NCI-H226 (cell line): ENCODE results near the gene SH3TC1.
A peak's percentile ranks its signal among the peaks of the same experiment; 100 is the strongest.

Experiments used
- DNase-seq: peaks from one replicate; pipeline ENCODE4 v3.0.0-alpha.2; 2015

Gene SH3TC1

DNA sequence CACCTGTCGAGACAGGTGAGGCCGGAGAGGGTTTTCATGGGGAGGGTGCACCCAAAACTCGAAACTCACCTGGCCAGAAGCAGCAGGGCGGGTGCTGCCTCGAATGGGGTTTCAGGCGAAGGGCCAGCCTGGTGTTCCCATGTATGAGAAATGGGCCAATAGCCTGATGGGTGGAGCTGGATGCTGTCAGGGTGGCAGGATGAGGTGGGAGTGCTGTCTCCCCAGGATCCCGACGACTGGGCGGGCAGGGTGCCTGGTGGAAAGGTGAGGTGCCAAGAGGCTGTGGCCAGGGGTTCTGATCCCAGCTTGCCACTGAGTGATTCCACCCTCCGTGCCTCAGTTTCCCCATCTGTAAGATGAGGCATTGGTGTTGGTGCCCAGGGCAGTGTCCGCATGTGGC lies 16.8 kb upstream of the SH3TC1 start:
- DNase-seq: no peak

DNA sequence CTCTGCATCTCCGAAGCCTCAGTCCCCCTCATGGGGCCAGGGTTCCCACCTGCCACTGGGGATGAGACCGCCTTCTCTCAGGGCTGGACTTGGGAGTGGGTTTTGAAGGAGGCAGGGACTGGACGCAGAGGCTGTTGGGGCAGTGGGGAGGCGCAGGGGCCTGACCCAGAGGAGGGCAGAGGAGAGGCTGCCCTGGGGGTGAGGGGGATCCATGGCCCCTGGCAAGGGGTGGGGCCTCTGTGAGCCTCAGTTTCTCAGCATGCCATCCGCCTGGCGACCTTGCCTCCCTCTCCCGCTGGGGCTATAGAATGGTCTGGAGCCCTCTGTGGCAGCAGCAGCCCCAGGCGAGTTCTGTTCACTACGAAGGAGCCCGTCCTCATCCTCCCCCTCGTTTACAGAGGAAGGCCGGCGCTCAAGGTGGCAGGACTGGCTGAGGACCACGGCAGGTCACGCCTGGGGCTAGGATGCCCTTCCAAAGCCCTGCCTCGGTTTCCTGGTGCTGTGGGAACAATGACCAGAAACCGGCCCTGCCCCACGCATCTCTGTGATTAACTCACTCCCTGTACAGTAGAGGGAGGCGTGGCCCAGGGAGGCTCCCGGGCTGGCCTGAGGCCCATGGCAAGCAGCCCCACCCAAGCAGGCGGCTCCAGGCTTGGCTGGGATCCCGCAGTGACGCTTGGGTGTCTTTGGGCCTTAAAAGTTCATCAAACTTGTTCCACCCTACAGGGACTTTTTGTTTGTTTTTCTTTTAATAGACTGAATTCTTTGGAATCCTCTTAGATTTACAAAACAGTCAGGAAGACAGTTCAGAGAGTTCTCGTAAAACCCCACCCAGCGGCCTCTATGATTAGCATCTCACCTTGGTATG lies 16.0 kb upstream of the SH3TC1 start:
- DNase-seq: peak; percentile 78

DNA sequence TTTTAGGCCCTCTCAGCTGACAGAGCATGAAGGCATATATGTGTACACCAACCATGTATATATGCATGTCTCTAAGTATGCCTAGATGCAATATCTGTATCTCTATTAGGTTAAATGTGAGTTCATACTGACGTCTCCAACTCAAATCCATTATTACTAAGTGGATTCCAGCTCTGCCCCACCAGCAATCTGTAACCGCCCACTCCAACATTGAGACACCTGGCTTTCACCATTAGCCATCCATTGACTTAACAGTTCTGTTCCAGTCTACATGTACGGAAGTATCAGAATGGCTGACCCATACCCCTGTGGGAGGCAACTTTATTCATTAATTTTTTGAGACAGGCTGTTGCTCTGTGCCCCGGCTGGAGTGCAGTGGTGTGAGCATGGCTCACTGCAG lies 15.0 kb upstream of the SH3TC1 start:
- DNase-seq: no peak

DNA sequence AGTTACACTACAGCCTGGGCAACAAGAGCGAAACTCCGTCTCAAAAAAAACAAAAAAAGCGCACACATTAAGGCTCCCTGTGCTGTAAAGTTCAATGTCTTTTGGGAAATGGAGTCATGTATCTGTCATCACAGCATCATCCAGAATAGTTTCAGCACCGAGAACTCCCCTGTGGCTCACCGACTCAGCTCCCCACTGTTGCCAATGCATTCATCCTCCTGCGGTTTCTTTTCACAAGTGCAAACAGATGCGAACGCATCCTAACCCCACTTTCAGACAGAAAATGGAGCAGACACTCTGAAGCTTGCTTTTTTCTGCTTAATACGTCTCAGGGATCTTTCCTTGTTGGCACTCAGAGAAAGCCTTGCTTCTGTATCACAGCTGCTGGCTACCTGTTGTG lies 13.8 kb upstream of the SH3TC1 start:
- DNase-seq: no peak

DNA sequence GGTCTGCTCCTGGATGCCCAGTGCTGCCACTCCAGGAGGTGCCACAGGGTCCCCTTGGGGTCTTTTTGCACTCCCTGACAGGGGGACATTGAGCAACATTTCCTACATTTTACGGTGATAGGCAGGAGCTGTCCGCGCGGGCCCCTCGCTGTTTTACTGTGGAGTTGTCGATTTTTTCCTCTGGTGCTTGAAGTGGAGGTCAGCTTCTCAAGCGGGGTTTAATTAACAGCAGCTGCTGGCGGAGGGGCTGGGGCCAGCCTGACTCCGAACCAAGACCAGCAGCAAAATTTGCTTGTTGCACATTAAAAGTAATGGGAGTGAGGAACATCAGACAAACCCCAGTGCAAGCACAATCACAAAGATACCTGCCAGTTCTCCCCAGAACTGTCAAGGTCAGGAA lies 13.2 kb upstream of the SH3TC1 start:
- no peak for DNase-seq

DNA sequence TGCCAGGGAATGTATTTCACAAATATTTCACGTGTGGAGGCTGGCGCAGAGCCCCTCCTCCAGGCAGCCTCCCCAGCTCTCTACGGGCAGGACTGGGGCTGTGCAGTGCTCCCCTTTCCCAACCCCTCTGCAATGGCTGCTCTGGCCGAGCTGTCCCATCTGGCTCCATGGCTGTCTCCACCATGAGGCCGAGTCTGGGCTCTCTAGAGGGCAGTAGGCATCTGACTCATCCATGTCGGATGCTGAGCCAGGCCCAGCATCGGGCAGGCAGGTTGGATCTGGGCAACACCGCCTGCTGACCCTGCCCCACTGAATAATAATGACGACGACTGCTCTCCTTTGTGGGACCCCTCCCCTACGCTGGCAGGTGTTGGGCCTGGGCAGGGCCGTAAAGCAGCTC lies 11.0 kb upstream of the SH3TC1 start:
- peak; percentile 40 for DNase-seq

DNA sequence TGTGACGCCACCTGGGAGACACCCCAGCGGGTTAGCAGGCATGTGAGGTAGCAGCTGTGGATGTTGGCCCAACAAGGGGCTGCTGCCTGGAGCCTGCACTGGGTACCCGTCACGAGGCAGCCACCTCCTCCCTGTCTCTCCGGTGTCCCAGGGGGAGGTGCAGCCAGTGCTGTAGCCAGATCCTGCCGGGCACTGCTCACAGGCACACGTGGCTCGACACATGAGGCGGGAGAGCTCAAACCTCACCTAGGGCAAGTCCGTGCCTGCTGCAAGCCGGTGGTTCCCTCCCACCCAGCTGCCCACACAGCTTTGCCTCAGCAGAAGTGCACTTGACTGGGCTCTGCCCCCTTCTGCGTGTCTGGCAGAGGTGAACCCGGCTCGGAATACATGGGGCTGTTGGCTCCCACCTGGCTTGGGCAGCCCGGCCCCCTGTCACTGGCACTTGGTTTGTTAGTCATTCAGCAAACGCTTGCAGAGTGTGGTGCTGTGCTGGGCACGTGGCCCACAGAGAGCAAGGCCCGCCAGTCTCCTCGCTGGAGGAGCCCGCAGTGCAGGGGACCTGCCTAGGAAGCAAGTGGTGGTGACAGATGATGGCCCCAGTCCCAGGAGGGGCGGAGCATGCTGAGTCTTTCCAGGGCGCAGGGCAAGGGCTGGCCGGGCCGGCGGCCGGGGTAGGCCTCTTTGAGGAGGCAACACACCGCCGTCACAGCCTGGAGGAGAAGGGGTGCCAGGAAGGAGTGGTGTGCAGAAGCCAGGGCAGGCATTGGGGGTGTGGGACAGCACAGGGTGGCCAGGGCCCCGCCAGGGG lies 10.1 kb upstream of the SH3TC1 start:
- peak; percentile 17 for DNase-seq

DNA sequence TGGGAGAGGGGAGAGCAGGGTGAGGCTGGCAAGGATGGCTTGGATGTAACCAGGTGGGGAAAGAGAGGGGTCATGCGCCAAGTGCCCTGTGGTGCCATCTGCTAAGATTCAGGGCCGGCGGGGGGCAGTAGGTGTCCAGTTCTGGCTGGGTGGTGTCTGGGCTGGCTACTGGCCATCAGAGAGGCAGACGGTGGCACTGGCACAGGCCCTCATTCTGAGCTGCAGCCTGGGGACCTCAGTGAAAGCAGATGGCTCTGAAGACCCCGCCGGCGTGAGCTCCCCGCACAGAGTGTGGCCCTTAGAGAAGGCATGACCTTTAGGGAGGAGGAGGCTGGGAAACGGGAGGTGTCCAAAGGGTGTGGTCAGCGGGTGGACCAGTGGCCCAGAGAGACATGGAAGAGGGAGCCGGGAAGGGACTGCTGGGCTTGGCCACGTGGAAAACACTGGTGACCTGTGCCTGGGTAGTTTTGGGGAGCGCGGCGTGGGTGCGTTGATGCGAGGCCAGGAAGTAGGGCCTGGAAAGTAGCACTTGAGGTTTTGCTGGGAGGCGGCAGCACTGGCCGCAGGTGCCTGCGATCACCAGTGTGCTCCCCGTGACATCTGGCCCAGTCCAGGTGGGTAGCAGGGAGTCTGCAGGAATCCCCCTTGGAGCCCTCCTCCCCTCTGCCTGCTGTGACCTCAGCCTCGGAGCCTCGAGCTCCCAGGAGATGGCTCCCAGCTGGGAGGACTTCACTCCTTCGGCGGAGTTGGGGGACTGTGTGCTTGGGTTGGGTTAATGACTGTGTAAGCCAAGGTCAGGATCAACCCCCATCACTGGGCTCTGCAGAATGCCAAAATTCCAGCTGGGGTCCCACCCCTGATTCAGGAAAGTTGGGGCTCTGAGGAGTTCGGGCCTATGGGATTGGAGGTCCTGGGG lies 9.3 kb upstream of the SH3TC1 start:
- no peak for DNase-seq

DNA sequence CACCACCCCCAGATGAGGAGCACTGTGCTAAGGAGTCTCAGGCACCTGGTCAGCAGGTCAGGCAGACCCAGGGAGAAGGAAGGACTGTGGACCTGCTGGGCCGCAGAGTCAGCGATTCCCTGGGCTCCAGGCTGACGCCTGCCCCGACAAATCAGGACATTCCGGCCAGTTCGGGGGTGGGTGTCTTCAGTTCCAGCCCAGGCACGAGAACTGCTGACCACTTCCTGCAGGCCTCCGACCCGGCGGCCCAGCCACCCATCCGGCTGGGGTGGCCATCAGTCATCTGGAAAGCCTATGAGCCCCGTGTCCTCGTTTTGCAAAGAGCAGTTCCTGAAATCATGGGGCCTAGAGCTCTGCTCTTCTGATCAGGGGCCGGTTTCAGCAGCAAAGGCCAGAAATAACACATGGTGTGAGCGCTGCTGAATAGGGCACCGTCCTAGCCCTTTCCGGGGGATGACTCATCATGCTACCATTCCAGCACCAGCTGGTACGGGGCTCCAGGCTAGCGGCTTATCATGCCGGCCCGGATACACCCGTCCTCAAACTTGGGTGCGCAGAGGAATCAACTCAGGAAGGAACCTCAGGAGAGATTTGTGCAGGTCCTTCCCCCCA lies 7.8 kb upstream of the SH3TC1 start:
- peak; percentile 96 for DNase-seq

DNA sequence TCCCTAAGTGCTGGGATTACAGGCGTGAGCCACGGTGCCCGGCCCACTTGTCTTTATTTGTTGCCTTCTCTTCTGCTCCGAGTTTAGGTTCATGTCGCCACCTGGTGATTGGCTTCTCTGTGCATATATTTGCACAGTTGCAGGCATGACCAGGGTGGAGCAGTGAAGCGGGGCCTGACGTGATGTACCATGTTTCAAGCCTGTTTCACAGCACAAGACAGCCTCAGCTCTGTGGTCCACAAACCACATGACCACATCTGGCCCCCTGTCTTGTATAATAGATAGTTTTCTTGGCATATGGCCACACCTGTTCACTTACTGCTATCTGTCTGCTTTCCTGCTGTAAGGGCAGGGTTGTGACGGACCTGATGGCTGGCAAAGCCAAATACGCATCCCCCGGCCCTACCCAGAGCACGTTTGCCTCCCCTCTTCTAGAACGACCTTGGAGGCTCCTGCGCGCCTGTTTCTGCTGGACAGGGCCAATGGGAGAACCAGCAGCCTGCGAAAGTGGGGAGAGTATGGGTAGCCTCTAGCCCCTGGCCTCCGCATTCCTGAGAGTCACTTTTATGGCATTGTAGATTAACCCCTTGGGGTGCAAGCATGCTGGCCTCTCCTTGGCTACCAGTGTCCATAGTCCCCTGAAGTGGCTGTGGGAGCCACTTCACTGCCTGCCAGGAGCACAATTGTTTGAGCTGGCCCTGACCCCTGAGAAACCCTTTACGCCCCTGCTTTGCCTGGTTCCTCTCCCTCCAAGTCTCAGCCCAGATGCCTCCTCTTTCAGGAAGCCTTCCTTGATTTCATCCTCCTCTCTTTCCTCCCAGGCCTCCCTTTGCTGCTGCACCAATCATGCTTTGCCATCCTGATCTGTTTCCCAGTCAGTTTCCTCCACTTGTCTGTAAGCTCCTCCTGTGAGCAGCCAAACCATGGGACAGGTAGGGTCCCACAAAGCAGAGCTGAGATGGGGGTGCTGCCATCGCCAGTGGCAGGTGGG lies 6.0 kb upstream of the SH3TC1 start:
- peak; percentile 35 for DNase-seq

DNA sequence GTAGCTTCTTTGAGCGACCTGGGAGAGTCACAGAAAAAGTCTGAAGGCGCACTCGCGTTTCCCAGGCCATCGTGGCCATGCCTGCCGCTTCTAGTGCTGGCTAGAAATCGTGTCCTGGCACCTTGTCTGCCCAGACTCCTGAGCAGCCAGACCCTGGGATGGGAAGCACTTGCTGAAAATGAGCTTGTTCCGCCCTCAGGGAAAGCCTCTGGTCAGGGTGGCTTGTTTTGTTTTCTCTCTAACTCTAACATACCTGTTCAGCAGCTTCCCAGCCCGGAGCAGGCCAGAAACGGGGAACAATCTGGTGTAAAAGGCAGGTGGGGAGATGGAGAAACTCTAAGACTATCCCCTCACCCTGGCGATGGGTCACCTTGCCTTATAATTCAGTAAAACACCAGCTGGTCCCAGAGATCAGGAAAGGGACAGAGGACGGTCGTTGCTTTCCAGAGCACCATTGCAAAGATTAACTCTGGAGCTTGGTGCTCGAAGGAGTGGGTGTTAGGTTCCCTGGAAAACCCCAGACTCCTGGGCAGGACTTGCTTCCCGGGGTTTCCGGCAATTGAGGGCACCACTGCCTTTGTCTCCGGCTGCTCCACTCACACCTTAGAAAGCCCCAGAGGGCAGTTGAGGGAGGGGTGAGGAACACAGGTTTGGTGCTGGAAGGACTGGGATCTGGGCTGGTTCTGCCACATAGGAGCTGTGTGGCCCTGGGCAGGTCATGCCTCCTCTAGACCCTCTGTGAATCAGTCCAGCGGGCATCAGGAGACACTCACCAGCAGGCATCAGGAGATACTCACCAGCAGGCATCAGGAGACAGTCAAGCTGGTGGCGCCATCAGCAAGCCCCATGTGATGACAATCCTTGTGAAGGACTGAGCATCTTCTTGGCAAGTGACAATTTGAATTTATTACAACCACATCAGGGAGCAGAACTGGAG lies 4.5 kb upstream of the SH3TC1 start:
- no peak for DNase-seq

DNA sequence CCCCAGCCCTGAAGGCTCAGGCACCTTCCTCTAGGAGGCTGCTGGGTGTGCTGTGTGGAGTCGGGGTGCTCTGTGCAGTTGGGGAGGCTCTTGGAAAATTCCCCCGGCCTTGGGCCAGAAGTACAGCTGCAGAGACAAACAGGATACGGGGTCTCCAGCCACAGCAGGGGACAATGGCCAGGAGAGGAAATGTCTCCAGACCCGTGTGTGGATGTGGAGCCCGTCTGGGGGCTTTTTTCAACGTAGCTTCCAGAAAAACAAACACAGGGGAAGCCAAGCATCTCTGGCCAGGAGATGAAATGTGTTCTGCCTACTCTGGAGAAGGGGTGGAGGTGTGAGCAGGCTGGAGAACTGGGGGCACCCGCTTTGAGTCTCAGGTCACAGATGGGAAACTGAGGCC lies 3.7 kb upstream of the SH3TC1 start:
- no peak for DNase-seq

DNA sequence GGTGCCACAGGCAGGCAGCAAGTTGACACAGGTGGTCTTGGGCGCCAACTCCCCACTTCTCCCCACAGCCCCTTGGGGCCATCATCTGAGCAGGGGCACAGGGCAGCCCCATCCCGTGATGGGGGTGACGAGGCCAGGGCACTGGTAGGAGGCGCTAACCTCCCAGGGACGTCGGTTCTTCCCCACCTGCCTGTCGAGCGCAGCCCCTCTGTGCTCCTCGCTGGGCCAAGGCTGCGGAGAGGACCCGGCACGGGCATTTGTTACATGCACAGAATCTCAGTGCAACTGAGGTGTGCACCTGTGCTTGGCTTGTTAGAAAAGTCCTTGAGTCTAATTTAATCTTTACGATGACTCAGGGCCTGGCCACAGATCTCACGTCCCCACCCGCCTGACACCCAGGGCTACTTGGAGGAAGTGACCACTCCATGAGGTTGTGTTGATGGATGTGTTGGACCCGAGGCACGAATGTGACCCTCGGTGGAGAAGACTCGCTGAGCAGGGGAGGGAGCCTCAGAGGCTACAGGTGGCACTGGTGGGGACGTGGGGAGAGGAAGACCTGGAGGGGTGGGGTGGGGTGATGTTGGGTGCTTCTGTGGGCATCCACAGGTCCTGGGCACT lies 3.1 kb upstream of the SH3TC1 start:
- no peak for DNase-seq

DNA sequence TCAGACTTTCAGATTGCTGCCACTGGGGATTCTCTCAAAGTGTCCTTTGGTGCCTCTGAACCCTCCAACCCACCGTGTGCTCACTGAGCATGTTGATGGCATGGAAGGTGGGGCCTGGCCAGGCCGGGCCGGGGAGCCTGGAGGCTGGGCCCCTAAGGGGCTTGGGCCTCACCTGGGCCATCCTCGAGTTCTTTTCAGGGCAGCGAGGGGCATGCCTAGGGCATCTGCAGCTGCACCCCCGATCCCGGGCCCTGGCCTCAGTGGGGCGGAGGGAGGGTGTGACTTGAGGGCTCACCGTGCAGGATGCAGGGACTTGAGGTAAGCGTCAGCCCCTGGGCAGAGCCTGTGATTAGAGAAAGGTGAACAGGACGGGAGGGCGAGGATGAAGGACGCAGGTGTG lies 1.6 kb upstream of the SH3TC1 start:
- no peak for DNase-seq

DNA sequence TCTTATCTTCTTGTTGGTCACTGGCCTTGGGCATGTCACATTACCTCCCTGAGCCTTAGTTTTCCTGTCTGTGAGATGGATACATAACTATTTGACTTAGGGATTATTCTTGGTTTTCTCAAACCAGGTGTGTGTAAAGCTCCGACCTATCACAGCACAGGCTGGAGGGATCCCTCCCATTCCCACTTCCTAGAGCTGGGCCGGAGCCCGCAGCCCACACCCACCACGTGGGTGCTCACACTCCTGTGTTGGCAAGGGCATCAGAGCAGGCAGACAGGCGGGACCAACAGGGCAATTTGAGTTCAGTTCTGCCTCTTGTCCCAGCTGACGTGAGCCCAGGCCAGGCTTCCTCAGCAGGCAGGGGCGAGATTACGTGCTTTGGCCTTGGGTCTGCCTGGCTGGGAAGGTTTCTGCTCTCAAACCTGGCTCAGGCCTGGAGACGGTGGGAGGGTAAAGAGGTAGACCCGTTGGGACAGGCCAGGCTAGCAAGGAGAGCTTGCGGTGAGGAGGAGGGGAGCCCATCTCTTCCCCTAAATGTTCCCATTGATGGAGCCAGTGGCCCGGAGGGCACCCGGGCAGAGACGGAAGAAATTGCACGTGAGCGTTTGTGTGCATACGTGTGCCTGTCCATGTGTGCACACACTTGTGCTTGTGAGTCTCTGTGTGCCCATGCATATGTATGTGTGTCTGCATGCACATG lies 734 bp upstream of the SH3TC1 start:
- DNase-seq: no peak

DNA sequence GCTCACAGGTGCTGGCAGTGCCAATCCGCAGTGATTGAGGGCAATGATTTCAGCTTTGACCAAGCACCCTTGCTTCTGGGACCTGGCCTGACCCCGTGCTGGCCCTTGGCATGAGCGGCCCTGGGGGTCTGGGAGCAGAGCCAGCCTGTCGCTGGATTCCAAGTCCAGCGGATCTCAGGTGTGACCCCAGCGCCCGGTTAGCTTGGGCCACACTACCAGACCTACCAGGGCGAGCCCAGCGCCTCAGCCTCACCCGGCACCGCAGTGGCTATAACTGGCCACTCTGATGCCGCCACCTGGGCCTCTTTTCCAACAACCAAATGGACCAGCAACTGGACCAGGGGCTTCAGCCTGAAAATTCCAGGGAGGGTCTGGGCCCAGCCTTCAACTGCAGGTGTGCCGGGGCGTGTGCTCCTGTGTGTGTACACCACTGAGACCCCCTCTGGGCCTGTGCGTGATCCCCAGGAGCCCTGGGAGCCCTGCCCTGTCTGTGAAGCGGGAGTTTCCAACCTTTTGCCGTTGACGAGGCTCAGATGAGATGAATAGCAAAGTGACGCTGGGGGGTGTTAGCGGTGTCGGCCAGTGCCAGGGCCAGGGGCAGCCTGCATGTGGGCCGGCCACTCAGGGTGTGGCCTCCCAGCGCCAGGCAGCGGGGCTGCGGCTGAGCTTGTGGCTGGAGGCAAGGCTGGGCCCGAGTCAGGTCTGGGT lies 658 bp downstream of the SH3TC1 start:
- peak; percentile 55 for DNase-seq

DNA sequence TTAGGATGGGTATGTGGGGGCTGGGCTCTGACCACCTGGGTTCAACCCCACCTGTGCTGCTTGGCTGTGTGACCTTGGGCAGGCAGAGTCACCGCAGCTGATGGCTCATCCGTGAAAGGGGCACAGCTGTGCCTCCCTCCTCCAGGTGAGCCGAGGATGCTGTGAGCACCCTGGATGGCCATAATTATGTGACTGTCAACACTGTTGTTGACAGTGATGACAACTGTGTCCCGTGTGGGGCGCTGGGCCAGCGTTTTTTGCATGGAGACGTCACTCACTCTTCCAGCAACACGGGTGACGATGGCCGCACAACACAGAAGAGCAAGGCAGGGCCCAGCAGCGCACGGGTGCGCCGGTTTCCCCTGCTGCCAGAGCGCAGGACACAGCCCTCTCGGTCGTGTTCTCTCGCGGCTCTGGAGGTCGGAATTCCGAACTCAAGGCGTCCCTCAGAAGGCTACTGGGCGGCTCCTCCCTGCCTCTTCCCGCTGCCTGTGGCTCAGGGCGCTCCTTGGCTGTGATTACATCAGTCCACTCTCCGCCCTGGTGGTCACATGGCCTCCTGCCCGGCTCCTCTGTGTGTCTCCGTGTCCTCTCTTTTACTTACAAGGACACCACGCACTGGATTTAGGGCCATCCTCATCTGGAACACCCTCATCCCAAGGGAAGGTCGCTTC lies 1.3 kb downstream of the SH3TC1 start:
- DNase-seq: peak; percentile 72

DNA sequence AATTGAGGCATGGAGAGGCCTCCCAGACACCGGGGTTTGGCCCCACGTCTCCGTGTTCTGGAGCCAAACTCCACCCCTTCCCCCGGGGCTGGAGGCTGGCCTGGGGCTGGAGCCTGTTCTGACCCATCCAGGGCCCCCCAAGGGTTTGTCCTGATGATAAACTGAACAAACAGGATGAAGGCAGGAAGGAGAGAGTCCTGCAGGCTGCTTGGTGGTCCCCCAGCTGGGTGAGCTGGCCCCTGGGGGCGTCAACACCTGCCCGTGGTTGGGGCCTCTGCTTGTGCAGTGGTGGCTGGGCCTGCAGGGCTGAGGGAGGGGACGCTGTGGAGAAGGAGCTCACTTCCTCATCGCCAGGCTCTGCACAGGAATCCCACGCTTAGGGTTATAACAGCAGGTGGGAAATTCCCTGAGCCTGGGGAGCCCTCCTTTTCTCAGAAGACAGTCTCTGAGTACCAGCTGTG lies 2.3 kb downstream of the SH3TC1 start:
- no peak for DNase-seq
